ENCODE measurements around the gene PAIP2. TPM values are rescaled to one million over a fixed set of nuclear protein-coding genes. Genes with fewer than 3 reads are reported as not detected.

Gene PAIP2
- total and polyA plus RNA-seq, 2 of the 4 experiments (the other 2 are of a cell fraction), result 41.9 to 59.5 TPM

DNA sequence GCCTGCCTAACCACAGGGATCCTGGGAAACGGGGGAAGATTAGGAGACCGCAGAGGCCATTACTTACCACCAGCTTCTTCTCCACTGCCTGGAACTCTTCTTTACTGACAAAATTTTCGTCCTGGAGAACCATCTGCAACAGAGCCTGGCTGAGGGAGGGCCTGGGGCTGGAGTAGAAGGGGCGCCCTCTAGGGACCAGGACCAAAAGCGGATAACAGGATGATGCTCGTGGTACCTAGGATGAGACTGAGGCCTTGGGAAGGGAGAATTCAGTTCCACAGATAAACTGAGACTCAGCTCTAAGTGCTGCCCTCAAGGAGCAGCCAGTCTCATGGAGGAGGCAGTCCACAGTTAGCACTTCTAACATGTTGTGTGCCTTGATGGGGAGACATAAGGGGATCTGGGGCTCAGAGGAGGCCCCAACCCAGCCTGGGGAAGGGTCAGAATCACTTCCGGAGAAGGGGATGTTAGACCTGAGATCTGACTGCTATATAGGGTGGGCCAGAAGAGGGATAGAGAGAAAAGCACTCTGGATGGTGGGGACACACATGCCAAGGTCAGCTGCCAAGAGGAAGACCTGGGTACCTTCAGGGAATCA is 61.0 kb downstream of the PAIP2 start:
- Histone ChIP-seq H4K91ac (ENCODE audit: insufficient read depth, low read depth, low read length) (no peak overlapping the region), H2BK15ac (ENCODE audit: low read depth, low read length) (no peak overlapping the region), H4K20me1 (ENCODE audit: insufficient read depth, low read length) (no peaks in the 10 kb centered on the region; the same call in 1 of the 2 replicates), H2BK5ac (ENCODE audit: low read depth, low read length, poor library complexity, severe bottlenecking) (no peak overlapping the region), H3K79me1 (ENCODE audit: low read depth in 1 of 2, low read length in 2 of 2) (peaks cover 0 to 14% of the 10 kb centered on the region in 2 experiments; a peak in 1 of 4 replicates), H3K9me3 (ENCODE audit: control insufficient read depth, insufficient read depth, low read length) (no peaks in the 10 kb centered on the region), H3K4me1 (ENCODE audit: control insufficient read depth, insufficient read depth, low read length) (peaks cover 4% of the 10 kb centered on the region), H2BK20ac (ENCODE audit: low read depth, low read length) (no peak overlapping the region), H3K23ac (ENCODE audit: low read depth, low read length) (no peak overlapping the region), H2BK120ac (ENCODE audit: low read depth, low read length) (no peak overlapping the region), H4K8ac (ENCODE audit: low read depth in 2 of 2, low read length in 2 of 2) (no peak overlapping the region), H2AK9ac (replicated peaks; ENCODE audit: low read depth, low read length, poor library complexity) (no peak overlapping the region), H3K4me3 (ENCODE audit: insufficient read depth, low read depth, low read length) (no peak overlapping the region), H2AFZ (replicated peaks; ENCODE audit: low read length, poor library complexity) (no peak overlapping the region), H3K4ac (ENCODE audit: low read depth, low read length) (no peak overlapping the region), H3K27ac (ENCODE audit: insufficient read depth, low read length) (no peak overlapping the region), H4K5ac (ENCODE audit: low read depth, low read length) (no peak overlapping the region), H3K36me3 (ENCODE audit: control insufficient read depth, insufficient read depth, low read length) (no peaks in the 10 kb centered on the region), H3K18ac (ENCODE audit: low read depth, low read length) (no peak overlapping the region), H3K14ac (replicated peaks; ENCODE audit: low read depth, low read length) (no peak overlapping the region), H2AK5ac (ENCODE audit: low read depth, low read length) (no peak overlapping the region), H3K9ac (ENCODE audit: low read depth, low read length) (no peak overlapping the region), H3K9me1 (ENCODE audit: insufficient read depth, low read length) (peaks cover 8% of the 10 kb centered on the region), H3K27me3 (ENCODE audit: control insufficient read depth, insufficient read depth, low read length) (no peaks in the 10 kb centered on the region), H3K4me2 (ENCODE audit: low read depth, low read length) (no peak overlapping the region), H3K56ac (ENCODE audit: extremely low read depth, insufficient read depth, low read length) (no peak overlapping the region)
- ChIA-PET POLR2A (ENCODE audit: unreplicated experiment) (no interaction called here), CTCF (no interaction called here)
- peak; percentile 35 for TF ChIP-seq CTCF (conservative IDR thresholded peaks at IDR 0.05; ENCODE audit: low read depth, low read length)
- TF ChIP-seq BHLHE40 (IDR thresholded peaks at IDR 0.05; ENCODE audit: low read depth, low read length), result no peak
- no peak for TF ChIP-seq RCOR1 (IDR thresholded peaks at IDR 0.05; ENCODE audit: insufficient replicate concordance, low read length)
- peak; percentile 22; the same call in 1 of the 2 replicates for TF ChIP-seq RAD21 (IDR thresholded peaks at IDR 0.05; ENCODE audit: low read length)
- no peak for TF ChIP-seq POLR2A (IDR thresholded peaks at IDR 0.05; ENCODE audit: low read depth, low read length)
- TF ChIP-seq, protein P1, sequence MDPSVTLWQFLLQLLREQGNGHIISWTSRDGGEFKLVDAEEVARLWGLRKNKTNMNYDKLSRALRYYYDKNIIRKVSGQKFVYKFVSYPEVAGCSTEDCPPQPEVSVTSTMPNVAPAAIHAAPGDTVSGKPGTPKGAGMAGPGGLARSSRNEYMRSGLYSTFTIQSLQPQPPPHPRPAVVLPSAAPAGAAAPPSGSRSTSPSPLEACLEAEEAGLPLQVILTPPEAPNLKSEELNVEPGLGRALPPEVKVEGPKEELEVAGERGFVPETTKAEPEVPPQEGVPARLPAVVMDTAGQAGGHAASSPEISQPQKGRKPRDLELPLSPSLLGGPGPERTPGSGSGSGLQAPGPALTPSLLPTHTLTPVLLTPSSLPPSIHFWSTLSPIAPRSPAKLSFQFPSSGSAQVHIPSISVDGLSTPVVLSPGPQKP (IDR thresholded peaks at IDR 0.05; ENCODE audit: borderline replicate concordance, low read depth, low read length), result no peak
- no peak for ATAC-seq (ENCODE audit: low read depth)
- no TSS peak for BruUV-seq (replicated peaks)
- no peak for DNase-seq
- in situ Hi-C loops (cut with MboI; ENCODE audit: low sequenced_read_pairs), result no loop called here
- intact Hi-C loops (cut with micrococcal nuclease), result no loop called here
- dilution Hi-C loops (cut with HindIII; ENCODE audit: low sequenced_read_pairs, unreplicated experiment), result loop anchor here (25.0 kb wide), 1 partner anchor 110 kb away; no protein-coding TSS in a partner anchor
- WGBS, 2 experiments (ENCODE audit: extremely low coverage in 2 of 2, insufficient read length in 1 of 2), result 83% methylated on average over 2 of the region's 7 CpGs; no CpG with 5 or more reads in 1 of the 2 experiments

Data from IMR-90 (cell line).